HepG2 (cell line): ENCODE measurements around the gene RBM43. TPM values are rescaled to one million over a fixed set of nuclear protein-coding genes. Genes with fewer than 3 reads are reported as not detected.
A peak's percentile ranks its signal among the peaks of the same experiment; 100 is the strongest.

Source experiments
- CBX5 ChIP-seq: sonication (generic); formaldehyde crosslinking; IDR thresholded peaks from 2 replicates; pipeline ENCODE4 v1.4.0; 2020; ENCODE audit warnings: missing genetic modification reagents, borderline replicate concordance
- DR1 ChIP-seq: sonication (generic); formaldehyde crosslinking; IDR thresholded peaks from 2 replicates; pipeline ENCODE4 v1.8.0; 2021; ENCODE audit warnings: mild to moderate bottlenecking, missing genetic modification reagents, inconsistent platforms
- KAT8 ChIP-seq: IDR thresholded peaks from 2 replicates; pipeline ENCODE4 v1.6.1; 2016; ENCODE audit warnings: missing genetic modification reagents, missing compliant biosample characterization
- MED13 ChIP-seq: sonication (generic); formaldehyde crosslinking; IDR thresholded peaks from 2 replicates; pipeline ENCODE4 v1.5.0; 2020; ENCODE audit warnings: missing genetic modification reagents
- PAF1 ChIP-seq: IDR thresholded peaks from 2 replicates; pipeline ENCODE4 v1.6.1; 2016; ENCODE audit warnings: missing genetic modification reagents, missing compliant biosample characterization
- PHB2 ChIP-seq: fragments of 450-650 bp; IDR thresholded peaks from 2 replicates; pipeline ENCODE4 v1.6.1; 2018; ENCODE audit not compliant: partially characterized antibody
- POGZ ChIP-seq: sonication (generic); formaldehyde crosslinking; IDR thresholded peaks from 2 replicates; pipeline ENCODE4 v1.4.0; 2020; ENCODE audit warnings: mild to moderate bottlenecking, missing genetic modification reagents
- SMC3 ChIP-seq: IDR thresholded peaks from 2 replicates; pipeline ENCODE4 v1.6.1; 2011; ENCODE audit warnings: low read length, improper control_type of control experiment
- SP4 ChIP-seq: sonication (generic); formaldehyde crosslinking; IDR thresholded peaks from 2 replicates; pipeline ENCODE4 v1.8.1; 2023; ENCODE audit warnings: mild to moderate bottlenecking, missing genetic modification reagents
- ZBTB3 ChIP-seq: sonication (generic); formaldehyde crosslinking; IDR thresholded peaks from 2 replicates; pipeline ENCODE4 v1.4.0; 2020; ENCODE audit warnings: low read depth, mild to moderate bottlenecking, moderate library complexity, missing genetic modification reagents, borderline replicate concordance
- ZC3H4 ChIP-seq: sonication (generic); formaldehyde crosslinking; IDR thresholded peaks from 2 replicates; pipeline ENCODE4 v1.4.0; 2020; ENCODE audit warnings: missing genetic modification reagents, borderline replicate concordance
- ZFP90 ChIP-seq: sonication (generic); formaldehyde crosslinking; IDR thresholded peaks from 2 replicates; pipeline ENCODE4 v1.8.0; 2022; ENCODE audit warnings: missing genetic modification reagents, mild to moderate bottlenecking, inconsistent platforms, borderline replicate concordance
- ZFX ChIP-seq: sonication (generic); formaldehyde crosslinking; IDR thresholded peaks from 2 replicates; pipeline ENCODE4 v1.4.0; 2020; ENCODE audit warnings: mild to moderate bottlenecking, low read depth, missing genetic modification reagents, moderate library complexity
- ZNF282 ChIP-seq: fragments of 450-650 bp; IDR thresholded peaks from 2 replicates; pipeline ENCODE4 v1.6.1; 2018; ENCODE audit not compliant: partially characterized antibody
- ZZZ3 ChIP-seq: sonication (generic); formaldehyde crosslinking; IDR thresholded peaks from 2 replicates; pipeline ENCODE4 v1.4.0; 2020; ENCODE audit warnings: missing genetic modification reagents, mild to moderate bottlenecking, borderline replicate concordance
- polyA plus RNA-seq, 8 experiments: library from polyadenylated mRNA; depleted of rRNA in 3 of 8; stranded (reverse) in 7 of 8; unstranded in 1 of 8; fragments of >200 nt; fragmentation: Illumina TruSeq in 4 of 8; extraction: Trizol in 4 of 8; gene quantifications; 2 replicates each; pipeline versions ENCODE4 v1.2.1 to v1.2.3, GENCODE V29; 2011 to 2016; ENCODE audit warnings: low read depth in 4 of 8, missing spikeins in 1 of 8, mixed read lengths in 1 of 8; ENCODE audit not compliant: insufficient read depth in 1 of 8
- total RNA-seq, 5 experiments: library from RNA; depleted of rRNA; stranded (reverse); fragments of >200 nt; fragmentation: Illumina TruSeq; extraction: Trizol; gene quantifications; 2 replicates each; pipeline ENCODE4 v1.2.3, GENCODE V29; 2016; ENCODE audit warnings: low read depth in 1 of 5
- TF ChIP-seq, protein P1 (sequence below): IDR thresholded peaks from 2 replicates; pipeline ENCODE4 v1.6.1; 2016; ENCODE audit warnings: mild to moderate bottlenecking
- TF ChIP-seq, protein P2 (sequence below): sonication (generic); formaldehyde crosslinking; IDR thresholded peaks from 2 replicates; pipeline ENCODE4 v1.4.0; 2020; ENCODE audit warnings: mild to moderate bottlenecking, missing genetic modification reagents
- TF ChIP-seq, protein P3 (sequence below): IDR thresholded peaks from 2 replicates; pipeline ENCODE4 v1.6.1; 2012; ENCODE audit warnings: low read depth, low read length, improper control_type of control experiment
- TF ChIP-seq, protein P4 (sequence below): sonication (generic); formaldehyde crosslinking; IDR thresholded peaks from 2 replicates; pipeline ENCODE4 v1.8.0; 2022; ENCODE audit warnings: mild to moderate bottlenecking, missing genetic modification reagents; ENCODE audit not compliant: insufficient replicate concordance
- TF ChIP-seq, protein P5 (sequence below): sonication (generic); formaldehyde crosslinking; IDR thresholded peaks from 2 replicates; pipeline ENCODE4 v1.5.1; 2020; ENCODE audit warnings: mild to moderate bottlenecking, missing genetic modification reagents

RBM43 gene
- total and polyA plus RNA-seq, 2 of the 13 experiments (the other 11 are each of a cell fraction or from before 2014, with no cell fraction given): 0.31 to 0.70 TPM

DNA sequence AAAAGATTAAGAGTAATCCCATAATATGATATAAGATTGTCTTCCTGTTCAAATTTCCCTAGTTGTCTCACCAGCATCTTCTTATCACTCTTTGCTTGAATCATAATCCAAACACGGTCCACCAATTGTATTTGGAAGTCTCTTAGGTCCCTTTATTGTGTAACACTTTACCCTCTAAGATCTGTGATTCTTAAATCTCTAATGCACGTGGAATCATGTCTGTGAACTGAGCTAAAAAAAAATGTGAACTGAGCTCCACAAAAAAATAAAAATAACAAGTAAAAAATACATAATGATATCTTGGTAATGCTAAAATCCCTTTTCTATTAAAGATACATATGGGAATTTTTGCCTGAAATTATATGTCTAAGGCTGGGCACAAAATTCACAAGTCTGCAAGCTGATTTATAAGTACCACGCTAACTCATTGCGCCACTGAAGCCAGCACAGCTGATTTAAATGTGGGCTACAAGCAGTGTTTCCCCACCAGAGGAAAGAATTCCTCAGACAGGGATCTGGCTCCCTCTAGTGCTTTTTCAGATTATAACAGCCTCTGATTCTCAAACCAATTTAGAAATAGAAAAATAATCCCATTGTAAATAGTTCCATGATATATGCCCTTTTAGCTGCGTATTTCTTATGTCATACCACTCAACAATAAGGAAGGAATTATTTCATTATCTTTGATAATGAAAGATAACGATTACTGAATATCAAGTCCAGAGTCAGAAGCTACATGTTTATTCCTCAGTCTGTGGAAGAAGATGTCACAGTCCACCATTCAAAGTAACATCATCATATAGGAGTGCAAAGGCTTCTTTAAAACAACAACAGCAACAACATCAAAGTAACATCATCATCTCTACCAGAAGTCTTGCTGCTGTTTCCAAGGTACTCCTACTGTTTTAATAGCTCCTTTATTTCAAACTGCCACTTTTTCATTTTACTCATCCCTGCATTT is 22.9 kb downstream of the RBM43 start (continued):
- no peak for TF ChIP-seq ZZZ3 (CRISPR knock-in tag)
- TF ChIP-seq, protein P1, sequence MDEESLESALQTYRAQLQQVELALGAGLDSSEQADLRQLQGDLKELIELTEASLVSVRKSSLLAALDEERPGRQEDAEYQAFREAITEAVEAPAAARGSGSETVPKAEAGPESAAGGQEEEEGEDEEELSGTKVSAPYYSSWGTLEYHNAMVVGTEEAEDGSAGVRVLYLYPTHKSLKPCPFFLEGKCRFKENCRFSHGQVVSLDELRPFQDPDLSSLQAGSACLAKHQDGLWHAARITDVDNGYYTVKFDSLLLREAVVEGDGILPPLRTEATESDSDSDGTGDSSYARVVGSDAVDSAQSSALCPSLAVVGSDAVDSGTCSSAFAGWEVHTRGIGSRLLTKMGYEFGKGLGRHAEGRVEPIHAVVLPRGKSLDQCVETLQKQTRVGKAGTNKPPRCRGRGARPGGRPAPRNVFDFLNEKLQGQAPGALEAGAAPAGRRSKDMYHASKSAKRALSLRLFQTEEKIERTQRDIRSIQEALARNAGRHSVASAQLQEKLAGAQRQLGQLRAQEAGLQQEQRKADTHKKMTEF (CRISPR knock-in tag): no peak
- TF ChIP-seq, protein P2, sequence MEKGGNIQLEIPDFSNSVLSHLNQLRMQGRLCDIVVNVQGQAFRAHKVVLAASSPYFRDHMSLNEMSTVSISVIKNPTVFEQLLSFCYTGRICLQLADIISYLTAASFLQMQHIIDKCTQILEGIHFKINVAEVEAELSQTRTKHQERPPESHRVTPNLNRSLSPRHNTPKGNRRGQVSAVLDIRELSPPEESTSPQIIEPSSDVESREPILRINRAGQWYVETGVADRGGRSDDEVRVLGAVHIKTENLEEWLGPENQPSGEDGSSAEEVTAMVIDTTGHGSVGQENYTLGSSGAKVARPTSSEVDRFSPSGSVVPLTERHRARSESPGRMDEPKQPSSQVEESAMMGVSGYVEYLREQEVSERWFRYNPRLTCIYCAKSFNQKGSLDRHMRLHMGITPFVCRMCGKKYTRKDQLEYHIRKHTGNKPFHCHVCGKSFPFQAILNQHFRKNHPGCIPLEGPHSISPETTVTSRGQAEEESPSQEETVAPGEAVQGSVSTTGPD (CRISPR knock-in tag): no peak
- TF ChIP-seq ZFX (CRISPR knock-in tag): no peak
- TF ChIP-seq, protein P3, sequence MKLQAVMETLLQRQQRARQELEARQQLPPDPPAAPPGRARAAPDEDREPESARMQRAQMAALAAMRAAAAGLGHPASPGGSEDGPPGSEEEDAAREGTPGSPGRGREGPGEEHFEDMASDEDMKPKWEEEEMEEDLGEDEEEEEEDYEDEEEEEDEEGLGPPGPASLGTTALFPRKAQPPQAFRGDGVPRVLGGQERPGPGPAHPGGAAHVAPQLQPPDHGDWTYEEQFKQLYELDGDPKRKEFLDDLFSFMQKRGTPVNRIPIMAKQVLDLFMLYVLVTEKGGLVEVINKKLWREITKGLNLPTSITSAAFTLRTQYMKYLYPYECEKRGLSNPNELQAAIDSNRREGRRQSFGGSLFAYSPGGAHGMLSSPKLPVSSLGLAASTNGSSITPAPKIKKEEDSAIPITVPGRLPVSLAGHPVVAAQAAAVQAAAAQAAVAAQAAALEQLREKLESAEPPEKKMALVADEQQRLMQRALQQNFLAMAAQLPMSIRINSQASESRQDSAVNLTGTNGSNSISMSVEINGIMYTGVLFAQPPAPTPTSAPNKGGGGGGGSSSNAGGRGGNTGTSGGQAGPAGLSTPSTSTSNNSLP: 0 out of 2 replicates have a peak, but pooled peaks have one; percentile 17
- no peak for TF ChIP-seq MED13
- peak; percentile 85 for TF ChIP-seq SMC3
- TF ChIP-seq ZNF282: no peak
- TF ChIP-seq, protein P4, sequence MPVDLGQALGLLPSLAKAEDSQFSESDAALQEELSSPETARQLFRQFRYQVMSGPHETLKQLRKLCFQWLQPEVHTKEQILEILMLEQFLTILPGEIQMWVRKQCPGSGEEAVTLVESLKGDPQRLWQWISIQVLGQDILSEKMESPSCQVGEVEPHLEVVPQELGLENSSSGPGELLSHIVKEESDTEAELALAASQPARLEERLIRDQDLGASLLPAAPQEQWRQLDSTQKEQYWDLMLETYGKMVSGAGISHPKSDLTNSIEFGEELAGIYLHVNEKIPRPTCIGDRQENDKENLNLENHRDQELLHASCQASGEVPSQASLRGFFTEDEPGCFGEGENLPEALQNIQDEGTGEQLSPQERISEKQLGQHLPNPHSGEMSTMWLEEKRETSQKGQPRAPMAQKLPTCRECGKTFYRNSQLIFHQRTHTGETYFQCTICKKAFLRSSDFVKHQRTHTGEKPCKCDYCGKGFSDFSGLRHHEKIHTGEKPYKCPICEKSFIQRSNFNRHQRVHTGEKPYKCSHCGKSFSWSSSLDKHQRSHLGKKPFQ (CRISPR knock-in tag): no peak
- TF ChIP-seq, protein P5, sequence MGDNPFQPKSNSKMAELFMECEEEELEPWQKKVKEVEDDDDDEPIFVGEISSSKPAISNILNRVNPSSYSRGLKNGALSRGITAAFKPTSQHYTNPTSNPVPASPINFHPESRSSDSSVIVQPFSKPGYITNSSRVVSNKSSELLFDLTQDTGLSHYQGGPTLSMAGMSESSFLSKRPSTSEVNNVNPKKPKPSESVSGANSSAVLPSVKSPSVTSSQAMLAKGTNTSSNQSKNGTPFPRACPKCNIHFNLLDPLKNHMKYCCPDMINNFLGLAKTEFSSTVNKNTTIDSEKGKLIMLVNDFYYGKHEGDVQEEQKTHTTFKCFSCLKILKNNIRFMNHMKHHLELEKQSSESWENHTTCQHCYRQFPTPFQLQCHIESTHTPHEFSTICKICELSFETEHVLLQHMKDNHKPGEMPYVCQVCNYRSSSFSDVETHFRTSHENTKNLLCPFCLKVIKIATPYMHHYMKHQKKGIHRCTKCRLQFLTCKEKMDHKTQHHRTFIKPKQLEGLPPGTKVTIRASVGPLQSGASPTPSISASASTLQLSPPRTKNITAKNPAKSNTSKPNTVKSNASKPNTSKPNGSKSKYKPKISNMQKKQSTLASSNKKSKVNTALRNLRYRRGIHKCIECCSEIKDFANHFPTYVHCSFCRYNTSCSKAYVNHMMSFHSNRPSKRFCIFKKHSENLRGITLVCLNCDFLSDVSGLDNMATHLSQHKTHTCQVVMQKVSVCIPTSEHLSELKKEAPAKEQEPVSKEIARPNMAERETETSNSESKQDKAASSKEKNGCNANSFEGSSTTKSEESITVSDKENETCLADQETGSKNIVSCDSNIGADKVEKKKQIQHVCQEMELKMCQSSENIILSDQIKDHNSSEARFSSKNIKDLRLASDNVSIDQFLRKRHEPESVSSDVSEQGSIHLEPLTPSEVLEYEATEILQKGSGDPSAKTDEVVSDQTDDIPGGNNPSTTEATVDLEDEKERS (CRISPR knock-in tag): no peak
- TF ChIP-seq ZBTB3: no peak
- no peak for TF ChIP-seq DR1 (CRISPR knock-in tag)
- TF ChIP-seq ZFP90 (CRISPR knock-in tag): no peak
- 0 out of 2 replicates have a peak, but pooled peaks have one; percentile 36 for TF ChIP-seq KAT8 (CRISPR knock-in tag)
- no peak for TF ChIP-seq PAF1 (CRISPR knock-in tag)
- no peak for TF ChIP-seq SP4
- TF ChIP-seq ZC3H4 (CRISPR knock-in tag): no peak
- TF ChIP-seq CBX5 (CRISPR knock-in tag): no peak
- no peak for TF ChIP-seq POGZ
- no peak for TF ChIP-seq PHB2
